AML-193 (cell line): ENCODE measurements around the gene TPSG1.
"Not testable (repeated sequence)": the region's sequence is repeated elsewhere in the genome, so short reads cannot be mapped to it uniquely, and the experiment has no call there.

ENCODE experiments used
- DNase-seq, 2 experiments: peaks; one replicate each; lab custom pipeline; 2025; lab: John Stamatoyannopoulos, UW

The TPSG1 gene

DNA sequence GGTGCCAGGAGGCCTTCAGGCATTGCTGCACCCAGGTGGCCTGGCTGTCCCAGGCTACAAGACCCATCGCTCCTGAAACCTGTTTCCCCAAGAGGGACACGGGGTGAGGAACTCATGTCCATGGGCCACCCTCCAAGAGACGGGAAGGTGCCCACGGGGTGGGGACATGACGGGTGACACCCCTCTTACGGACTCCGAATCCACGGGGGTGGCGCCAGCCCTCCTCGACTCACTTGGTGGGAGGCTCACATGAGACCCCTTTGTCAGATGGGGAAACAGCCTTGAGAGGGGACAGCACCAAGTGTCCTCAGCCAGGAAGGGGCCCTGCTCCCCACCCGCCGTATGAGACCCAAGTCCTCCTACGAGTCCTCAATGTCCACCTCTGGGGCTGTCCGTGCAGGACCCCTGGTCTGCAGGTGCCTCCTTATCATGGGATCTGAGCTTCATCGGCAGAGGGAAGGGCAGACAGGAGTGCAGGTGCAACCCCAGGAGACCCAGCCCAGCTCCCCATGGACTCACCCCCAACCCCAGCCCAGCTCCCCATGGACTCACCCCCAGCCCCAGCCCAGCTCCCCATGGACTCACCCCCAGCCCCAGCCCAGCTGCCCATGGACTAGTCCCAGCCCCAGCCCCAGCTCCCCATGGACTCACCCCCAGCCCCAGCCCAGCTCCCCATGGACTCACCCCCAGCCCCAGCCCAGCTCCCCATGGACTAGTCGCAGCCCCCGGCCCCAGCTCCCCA, 5.6 kb upstream of the TPSG1 start:
- not testable (repeated sequence) for DNase-seq

DNA sequence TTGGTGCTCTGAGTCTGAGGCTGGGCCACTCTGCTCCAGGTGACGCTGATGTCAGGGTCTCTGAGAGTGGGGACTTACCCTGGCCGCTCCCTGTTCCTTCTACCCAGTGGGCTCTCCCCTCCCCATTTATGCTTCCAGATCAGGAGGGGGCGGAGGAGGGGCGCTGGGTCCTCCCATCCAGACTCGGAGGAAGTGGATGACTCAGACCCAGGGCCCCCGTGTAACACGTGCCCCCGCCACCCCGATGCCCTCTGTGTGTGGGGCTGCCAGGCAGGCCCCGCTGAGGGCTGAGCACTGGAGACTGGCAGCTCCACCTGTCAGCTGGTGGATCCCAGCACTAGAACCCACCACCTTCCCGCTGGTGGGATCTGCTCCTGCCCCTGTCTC, 5.0 kb upstream of the TPSG1 start, which contains the start of gene TPSB2:
Gene TPSB2 (minus strand): TSS at position 101 of the 387 bp plus-strand sequence. CDS start 233 bp downstream, outside the sequence.
- not testable (repeated sequence) for DNase-seq

DNA sequence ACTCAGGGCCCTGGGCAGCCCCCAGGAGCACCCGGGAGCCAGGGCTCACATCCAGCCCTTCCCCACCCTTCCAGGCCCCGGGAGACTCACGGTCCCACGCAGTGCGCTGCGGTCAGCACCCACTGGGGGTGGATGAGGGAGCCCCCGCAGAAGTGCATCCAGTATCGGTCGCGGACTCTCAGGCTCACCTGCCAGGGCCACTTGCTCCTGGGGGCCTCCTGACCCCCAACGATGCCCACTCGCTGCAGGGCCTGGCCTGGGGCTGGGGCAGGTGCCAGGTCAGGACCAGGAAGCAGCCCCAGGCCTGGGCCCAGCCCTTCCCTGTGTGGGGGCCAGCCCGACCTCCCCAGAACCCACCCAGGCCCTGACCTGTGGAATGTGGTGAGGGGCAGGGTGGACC, 4.4 kb upstream of the TPSG1 start:
- not testable (repeated sequence) for DNase-seq

DNA sequence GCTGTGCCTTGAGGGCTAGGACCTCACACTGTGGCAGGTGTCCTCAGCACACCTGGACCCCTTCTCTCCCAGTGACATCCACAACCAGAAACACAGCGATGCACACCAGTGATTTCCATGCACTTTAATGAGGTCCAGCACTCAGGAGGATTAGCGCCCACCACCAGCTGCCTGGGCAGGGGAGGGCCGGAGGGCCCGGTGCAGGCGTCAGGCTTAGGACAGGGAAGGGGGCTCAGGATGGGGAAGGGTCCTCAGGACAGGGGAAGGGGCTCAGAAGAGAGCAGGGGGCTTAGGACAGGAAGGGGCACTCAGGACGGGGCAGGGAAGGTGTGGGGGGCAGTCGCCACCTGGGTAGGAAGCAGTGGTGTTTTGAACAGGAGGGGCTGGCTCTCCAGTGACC, 3.2 kb upstream of the TPSG1 start:
- not testable (repeated sequence) for DNase-seq

DNA sequence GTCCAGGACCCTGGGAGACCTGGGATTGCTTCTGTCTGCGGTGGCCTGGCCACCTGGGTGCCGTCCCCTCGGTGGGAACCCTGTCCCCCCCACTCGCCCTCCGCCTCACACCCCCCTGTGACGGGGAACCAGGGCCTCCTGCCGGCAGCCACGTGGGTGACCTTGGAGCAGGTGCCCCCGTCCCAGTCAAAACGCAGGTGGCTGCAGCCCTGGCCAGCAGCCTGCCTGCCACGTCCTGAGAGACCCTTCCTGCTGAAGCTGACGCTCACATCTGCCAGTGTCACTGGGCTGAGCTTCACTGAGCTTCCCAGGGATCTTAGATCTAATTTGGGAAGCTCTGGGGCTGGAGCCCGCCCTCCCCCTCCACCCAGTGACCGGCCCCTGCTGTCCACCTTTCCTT, 1.6 kb upstream of the TPSG1 start:
- DNase-seq = not testable (repeated sequence)

DNA sequence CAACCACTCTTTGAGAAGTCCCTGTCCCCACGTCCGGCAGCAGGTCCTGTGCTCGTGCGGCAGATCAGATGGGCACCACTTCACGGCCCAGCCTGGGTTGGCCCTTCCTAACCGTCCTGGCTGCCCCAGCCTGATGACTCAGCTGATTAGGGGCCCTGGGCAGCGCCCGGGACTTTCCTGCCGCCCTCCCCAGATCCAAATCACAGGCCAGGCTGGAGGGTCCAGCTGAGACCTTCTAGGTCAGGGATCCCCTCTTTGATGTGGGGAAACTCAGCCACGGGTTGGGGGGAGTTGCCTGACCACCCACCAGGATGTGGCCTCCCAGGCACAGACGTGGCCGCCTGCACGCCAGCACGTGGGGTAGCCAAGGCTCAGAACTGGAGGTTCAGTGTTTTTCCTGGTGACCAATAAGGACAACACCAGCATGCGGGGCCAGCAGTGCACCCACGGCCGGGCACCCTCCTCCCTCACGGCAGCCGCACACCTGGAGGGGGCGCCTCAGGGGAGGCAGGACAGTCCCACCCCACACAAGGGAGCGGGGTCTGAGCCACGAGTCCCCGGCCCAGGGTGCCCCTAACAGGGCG, 752 bp upstream of the TPSG1 start:
- DNase-seq = not testable (repeated sequence)

DNA sequence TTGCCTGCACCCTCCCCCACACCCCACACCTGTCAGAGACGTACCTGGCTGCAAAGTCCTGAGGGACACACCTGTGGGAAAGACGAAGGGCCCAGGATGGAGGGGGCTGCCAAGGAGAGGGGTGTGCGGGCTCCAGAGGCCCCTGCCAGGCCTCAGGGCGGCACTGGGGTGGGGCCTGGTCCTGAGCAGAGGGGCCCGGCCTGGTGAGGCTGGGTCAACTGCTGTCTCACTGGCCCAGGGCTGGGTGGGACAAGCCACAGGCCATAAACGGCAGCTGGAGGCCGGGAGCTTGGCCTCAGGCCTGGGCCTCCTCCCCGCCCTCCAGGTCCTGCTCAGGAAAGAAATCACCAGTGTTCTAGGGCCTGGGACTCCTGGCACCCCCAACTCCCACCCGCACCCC, 510 bp downstream of the TPSG1 start:
- DNase-seq = no peak

DNA sequence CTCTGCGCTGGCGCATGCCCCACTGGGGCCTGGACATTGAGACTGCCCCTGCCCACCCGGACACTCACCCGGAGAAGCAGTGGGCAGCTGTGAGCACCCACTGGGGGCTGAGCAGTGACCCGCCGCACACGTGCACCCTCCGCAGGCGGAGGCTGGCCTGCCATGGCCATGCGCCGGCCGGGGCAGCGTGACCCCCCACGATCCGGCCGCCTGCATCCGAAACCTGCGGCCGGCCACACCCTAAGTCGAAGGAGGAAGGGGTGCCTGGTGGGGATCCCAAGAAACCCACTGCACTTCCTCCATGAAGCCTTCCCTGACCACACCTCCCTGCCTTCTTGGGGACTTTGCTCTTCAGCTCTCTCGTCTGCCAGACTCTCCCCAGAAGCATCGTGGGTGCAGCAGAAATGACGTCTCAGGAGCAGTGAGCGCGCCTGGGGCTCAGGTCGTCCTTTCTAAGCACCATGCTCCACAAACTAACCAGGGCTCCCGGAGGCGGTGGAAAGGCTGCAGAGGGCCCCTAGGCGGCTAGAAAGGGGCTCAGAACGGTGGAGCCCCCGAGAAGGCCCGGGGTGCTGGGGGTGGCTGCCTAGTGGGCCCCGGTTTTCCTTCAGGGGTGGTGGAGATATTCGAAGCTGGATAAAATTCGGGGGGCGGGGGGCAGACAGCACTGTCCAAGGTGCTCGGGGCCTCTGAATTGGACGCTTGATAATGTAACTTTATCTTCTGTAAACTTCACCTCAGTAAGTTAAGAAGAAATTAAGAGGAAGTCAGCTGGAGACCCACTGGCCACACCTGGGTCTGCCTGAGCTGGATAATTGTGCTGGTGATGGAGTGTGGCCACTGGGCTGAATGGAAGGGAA, 1.5 kb downstream of the TPSG1 start:
- no peak for DNase-seq

DNA sequence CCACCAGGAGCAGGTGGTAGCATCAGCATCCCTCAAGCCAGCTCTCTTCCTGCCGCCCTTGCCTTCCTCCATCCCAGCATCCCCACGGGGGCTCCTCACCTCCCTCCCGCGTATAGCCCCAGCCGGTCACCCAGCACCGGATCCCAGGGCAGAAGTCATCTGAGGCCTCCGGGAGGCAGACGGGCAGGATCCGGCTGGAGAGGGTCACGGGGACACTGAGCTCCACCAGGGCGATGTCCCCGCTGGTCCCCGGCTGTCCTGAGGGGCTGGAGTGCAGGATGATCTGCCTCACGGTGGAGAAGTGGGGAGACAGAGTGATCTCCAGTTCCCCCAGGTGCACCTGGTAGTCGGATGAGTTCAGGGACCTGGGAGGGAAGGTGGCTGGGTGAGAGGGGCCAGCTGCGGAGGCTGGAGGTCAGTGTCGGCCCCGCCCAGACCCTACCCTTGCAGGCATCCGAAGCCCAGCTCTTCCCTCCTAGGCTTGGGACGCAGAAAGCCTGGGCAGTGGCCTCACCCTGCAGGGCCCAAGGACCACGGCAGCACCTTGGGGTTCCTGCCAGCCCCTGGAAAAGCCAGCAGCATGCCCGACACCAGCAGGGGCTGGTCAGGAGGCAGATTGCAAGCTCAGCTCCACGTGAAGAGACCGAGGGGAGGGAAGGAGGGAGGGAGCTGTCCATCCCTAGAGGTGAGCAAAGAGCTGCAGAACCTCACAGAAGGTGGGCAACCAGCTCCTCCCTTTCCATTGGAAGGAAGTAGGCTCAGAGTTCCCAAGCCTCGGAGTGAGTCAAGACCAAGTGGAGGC, 2.3 kb downstream of the TPSG1 start:
- DNase-seq = no peak

DNA sequence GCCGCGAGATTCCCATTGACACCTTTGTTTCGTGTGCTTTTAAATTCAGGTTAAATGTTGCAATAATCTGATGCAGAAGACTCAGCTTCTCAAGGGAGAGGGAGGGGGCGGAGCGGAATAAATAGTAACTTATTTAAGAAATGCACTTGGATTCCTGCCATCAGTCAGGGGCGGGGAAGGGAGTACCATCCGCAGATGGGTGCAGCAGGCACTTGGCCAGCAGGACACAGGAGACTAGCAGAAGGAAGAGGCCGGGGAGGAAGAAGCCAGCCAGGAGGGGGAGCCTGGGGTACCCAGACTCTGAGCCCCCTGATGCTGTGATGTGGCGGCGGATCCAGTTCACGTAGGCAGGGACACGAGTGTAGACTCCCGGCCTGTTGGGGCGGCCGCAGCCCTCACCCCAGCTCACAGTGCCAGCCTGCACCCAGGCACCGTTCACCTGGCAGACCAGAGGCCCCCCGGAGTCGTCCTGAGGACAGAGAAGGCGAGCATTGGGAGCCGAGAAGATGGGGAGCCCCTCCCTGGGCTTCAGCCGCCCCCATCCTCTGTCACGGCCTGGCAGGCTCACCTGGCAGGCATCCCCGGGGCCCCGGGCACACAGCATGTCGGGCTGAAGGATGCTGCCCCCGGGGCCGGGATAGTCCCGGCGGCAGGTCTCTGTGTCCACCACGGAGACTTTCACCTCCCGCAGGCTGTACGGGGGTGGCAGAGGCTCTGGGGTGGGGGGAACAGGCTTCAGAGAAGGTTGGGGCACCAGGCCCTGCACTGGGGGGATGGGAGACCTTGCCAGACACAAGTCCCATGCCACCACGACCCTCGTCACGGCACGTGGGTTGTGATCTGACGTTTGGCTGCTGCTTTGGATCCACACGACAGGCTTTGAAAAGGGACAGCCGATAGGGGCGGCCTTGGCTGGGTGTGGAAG, 3.2 kb downstream of the TPSG1 start:
- no peak for DNase-seq

DNA sequence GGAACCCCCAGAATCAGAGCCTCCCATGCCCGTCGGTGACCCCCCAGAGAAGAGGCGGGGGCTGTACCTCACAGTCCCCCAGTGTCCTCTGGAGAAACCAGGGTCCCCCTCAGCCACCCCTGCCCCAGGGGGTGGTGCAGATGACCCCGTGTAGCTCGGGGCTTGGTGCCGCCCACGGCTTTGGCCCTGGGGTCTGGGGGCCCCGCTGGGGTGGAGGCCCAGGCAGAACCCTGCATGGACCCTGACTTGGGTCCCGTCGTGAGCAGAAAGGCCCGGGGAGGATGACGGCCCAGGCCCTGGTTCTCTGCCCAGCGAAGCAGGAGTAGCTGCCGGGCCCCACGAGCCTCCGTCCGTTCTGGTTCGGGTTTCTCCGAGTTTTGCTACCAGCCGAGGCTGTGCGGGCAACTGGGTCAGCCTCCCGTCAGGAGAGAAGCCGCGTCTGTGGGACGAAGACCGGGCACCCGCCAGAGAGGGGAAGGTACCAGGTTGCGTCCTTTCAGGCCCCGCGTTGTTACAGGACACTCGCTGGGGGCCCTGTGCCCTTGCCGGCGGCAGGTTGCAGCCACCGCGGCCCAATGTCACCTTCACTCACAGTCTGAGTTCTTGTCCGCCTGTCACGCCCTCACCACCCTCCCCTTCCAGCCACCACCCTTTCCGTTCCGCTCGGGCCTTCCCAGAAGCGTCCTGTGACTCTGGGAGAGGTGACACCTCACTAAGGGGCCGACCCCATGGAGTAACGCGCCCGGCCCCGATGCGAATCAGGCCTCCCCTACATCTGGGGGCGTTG, 4.0 kb downstream of the TPSG1 start:
- no peak for DNase-seq

DNA sequence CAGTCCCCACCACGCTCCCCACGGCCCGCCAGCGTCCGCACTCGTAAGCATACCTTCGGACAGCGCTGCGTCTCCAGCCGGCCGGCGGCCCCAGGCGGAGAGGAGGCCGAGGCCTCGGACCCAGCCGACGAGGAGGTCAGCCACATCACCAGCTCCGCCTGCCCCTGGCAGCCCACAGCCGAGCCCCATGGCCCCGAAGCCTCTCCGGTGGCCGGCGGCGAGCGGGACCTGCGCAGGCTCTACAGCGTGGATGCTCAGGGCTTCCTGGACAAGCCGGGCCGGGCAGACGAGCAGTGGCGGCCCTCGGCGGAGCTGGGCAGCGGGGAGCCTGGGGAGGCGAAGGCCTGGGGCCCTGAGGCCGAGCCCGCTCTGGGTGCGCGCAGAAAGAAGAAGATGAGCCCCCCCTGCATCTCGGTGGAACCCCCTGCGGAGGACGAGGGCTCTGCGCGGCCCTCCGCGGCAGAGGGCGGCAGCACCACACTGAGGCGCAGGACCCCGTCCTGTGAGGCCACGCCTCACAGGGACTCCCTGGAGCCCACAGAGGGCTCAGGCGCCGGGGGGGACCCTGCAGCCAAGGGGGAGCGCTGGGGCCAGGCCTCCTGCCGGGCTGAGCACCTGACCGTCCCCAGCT, 4.9 kb downstream of the TPSG1 start:
- no peak for DNase-seq

DNA sequence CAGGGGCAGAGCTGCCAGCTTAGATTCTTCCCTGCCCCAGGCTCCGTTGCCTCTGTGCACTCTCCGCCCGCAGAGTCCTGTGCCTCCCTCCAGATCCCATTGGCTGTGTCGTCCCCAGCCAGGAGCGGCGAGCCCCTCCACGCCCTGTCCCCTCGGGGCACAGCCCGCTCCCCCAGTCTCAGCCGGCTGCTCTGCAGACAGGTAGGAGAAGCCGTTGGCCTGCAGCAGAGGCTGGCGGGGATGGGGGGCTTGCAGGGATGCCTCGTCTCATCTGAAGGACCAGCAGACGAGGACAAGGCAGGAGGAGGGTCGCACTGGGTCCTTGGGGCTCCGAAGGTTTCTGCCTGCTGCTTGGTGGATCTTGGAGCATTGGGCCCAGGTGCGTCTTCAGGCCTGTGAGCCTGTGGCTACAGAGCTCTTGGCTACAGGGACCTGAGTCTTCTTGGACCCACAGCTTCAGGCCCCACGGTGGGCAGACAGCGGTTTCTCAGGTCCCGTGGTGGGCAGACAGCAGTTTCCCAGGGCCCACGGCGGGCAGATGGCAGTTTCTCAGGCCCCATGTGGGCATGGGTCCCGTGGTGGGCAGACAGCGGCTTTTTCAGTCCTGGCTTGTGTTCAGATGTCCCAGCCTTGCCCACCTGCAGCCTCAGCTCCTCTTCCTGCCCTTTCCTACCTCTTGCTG, 6.0 kb downstream of the TPSG1 start:
- DNase-seq = no peak

DNA sequence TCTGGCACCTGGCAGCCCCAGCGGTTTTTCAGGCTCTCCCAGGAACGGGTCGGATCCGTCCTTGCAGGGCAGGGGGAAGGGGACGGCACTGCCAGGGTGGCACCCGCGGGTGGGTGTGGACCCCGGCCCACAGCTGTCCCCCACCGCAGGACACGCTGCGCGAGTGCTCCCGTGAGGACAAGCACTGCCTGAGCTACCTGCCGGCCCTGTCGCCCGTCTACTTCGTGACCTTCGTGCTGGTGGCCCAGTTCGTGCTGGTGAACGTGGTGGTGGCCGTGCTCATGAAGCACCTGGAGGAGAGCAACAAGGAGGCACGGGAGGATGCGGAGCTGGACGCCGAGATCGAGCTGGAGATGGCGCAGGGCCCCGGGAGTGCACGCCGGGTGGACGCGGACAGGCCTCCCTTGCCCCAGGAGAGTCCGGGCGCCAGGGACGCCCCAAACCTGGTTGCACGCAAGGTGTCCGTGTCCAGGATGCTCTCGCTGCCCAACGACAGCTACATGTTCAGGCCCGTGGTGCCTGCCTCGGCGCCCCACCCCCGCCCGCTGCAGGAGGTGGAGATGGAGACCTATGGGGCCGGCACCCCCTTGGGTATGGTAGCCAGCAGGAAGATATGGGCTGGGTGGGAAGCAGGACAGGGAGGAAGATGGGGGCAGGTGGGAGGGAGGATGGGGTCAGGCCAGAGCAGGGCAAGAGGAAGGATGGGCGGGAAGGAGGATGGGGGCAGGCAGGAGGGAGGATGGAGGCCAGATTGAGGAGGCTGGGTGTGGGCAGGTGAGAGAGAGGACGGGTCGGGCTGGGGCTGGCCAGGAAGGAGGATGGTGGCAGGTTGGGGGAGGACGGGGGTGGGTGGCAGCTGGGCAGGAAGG, 6.8 kb downstream of the TPSG1 start:
- no peak for DNase-seq

DNA sequence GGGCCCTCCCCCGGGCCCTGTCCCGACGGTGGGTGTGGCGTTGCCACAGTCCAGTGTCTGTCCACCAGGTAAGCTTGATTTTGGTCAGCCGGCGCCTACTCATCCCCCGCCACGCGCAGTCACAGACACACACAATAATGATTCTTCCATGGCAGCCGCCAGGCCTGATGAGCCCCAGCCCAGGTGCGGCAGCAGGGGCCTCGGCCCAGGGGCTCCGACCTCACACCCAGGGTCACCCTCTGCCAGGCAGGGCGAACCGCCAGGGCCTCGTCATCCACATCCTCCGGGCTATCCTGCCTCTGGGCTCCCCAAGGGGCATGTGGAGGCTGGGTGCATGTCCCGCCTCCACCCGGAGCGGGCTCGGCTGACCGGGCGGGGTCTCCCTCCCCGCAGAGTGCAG, 7.5 kb downstream of the TPSG1 start:
- no peak for DNase-seq

DNA sequence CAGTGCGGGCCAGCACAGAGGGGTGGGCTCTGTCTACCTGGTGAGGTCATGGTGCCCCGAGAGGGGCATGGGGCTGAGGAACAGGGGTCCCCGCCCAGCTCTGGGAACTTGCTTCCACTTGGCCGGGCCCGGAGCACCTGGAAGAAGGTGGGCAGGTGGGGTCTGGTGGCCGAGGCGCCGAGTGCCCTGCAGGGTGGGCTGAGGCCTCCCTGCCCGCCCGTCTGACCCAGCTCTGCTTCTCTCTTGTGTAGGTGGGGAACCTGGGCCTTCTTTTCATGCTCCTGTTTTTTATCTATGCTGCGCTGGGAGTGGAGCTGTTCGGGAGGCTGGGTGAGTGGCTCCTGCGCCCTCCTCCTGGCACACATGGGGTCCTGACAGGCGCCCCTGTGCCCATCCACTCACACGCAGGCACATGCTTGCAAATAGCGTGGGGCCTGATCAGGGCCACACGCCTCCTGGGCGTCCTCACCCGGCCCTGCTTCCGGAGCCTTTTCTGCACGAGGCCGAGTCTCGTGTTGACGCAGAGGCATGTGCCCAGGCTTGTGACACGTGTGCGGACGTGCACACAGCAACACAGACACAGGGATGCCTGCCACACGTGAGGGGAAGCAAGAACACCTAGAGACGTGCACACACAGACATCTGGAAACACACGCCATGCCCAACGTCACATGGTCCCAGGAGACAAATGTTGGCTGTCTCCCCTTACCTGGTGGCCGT, 8.2 kb downstream of the TPSG1 start:
- DNase-seq = no peak

DNA sequence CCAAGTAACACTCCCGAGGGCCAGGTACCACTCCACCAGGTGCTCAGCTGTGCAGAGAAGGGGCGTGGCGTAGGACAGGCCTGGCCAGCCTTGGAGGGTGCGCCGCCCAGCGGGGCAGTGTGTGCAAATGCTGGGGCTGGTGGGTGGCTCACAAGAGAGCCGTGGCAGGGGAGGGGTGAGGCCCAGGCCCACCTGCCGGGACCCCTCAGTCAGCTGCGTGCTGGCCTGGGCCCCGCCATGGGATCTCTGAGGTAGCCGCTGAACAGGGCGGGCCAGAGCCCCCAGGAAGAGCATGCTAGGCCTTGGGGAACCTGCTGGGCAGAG, 8.8 kb downstream of the TPSG1 start:
- DNase-seq = no peak
